Peyer's patch (tissue), 4 donors: ENCODE data around the gene RBM20. TPM values are rescaled to one million over a fixed set of nuclear protein-coding genes. Genes with fewer than 3 reads are reported as not detected.

ENCODE experiments used
- DNase-seq, 3 donors: peaks; one replicate each; pipeline ENCODE4 v3.0.0-alpha.2; 2017 to 2019
- H3K27ac ChIP-seq, 4 donors: fragments of 200-600 bp; sonication (generic); one replicate each; pipeline ENCODE4 v1.5.1; 2016 to 2019
- H3K27me3 ChIP-seq, 2 donors: fragments of 200-600 bp; sonication (generic); one replicate each; pipeline ENCODE4 v1.5.1; 2019
- H3K36me3 ChIP-seq, 3 donors: fragments of 200-600 bp; sonication (generic); one replicate each; pipeline ENCODE4 v1.5.1; 2016 to 2019
- H3K4me1 ChIP-seq, 4 donors: fragments of 200-600 bp; sonication (generic); one replicate each; pipeline ENCODE4 v1.5.1; 2016 to 2019
- H3K4me3 ChIP-seq, 4 donors: fragments of 200-600 bp; sonication (generic); 1 replicate in 3 of 4; 2 replicates in 1 of 4; pipeline ENCODE4 v1.5.1; 2016 to 2019; ENCODE audit warnings: mild to moderate bottlenecking in 1 of 4
- H3K9me3 ChIP-seq, 4 donors: fragments of 200-600 bp; sonication (generic); one replicate each; pipeline ENCODE4 v1.5.1; 2016 to 2019; ENCODE audit warnings: mild to moderate bottlenecking in 1 of 4
- POLR2A ChIP-seq, 2 donors: fragments of 450-650 bp; IDR thresholded peaks; one replicate each; pipeline ENCODE4 v1.5.1; 2017; ENCODE audit warnings: antibody characterized with exemption in 2 of 2, mild to moderate bottlenecking in 2 of 2, moderate library complexity in 2 of 2
- total RNA-seq, 4 donors: library from RNA; depleted of rRNA; stranded (reverse); fragments of >200 nt; gene quantifications; one replicate each; pipeline ENCODE4 v1.1.0, GENCODE V29; 2016
- TF ChIP-seq, protein P1 (sequence below), 6 experiments: fragments of 450-650 bp in 4 of 6; fragments of 200-600 bp in 2 of 6; sonication (generic) in 1 of 6; IDR thresholded peaks; one replicate each; pipeline ENCODE4 v1.5.1; 2017 to 2019; ENCODE audit warnings: antibody characterized with exemption in 6 of 6, mild to moderate bottlenecking in 3 of 6, moderate library complexity in 1 of 6

The RBM20 gene
- total RNA-seq, 4 donors from 2014 or later = 0.80 to 4.1 (median 1.2) TPM

GRCh38 chr10:110613996-110614495 is 30.1 kb upstream of the RBM20 start:
- Histone ChIP-seq H3K4me3 (no peak overlapping the region), H3K27ac (no peak overlapping the region), H3K9me3 (no peaks in the 10 kb centered on the region), H3K36me3 (no peaks in the 10 kb centered on the region), H3K27me3 (no peaks in the 10 kb centered on the region), H3K4me1 (no peaks in the 10 kb centered on the region)
- DNase-seq = no peak
- TF ChIP-seq, protein P1, sequence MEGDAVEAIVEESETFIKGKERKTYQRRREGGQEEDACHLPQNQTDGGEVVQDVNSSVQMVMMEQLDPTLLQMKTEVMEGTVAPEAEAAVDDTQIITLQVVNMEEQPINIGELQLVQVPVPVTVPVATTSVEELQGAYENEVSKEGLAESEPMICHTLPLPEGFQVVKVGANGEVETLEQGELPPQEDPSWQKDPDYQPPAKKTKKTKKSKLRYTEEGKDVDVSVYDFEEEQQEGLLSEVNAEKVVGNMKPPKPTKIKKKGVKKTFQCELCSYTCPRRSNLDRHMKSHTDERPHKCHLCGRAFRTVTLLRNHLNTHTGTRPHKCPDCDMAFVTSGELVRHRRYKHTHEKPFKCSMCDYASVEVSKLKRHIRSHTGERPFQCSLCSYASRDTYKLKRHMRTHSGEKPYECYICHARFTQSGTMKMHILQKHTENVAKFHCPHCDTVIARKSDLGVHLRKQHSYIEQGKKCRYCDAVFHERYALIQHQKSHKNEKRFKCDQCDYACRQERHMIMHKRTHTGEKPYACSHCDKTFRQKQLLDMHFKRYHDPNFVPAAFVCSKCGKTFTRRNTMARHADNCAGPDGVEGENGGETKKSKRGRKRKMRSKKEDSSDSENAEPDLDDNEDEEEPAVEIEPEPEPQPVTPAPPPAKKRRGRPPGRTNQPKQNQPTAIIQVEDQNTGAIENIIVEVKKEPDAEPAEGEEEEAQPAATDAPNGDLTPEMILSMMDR (IDR thresholded peaks at IDR 0.05) = no peak
- no peak for TF ChIP-seq POLR2A (IDR thresholded peaks at IDR 0.05)

DNA sequence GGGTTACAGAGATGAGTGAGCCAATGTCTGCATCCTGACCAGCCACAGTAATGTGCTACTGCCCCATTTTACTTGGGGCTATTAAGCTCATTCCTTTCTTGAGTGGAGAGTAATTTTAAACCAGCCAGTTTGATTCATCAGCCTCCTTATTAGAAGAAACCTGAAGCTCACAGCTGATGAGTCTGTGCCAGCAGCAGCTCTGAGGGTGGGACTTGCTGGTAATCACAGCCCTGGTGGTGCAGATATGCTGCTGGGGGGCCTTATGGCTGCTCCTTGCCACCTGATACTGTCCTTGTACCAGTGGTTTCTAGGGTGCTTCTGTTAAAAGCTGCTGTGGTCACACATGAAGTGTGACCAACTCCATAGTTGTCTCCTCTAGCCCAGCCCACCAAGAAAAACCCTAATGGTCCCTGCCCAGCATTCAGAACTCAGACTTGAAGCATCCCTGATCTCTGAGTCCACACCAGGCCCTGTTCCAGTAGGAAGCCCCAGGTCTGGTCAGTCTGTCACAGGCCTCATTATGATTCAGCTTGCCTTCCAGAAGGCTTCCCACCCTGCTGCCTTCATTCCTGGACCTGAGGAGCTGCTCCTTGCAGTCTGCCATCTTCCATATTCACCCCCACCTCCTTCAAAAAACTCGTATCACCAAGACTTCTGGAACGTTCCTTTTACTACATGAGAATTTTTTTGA is 28.9 kb upstream of the RBM20 start:
- H3K27me3 ChIP-seq = no peaks in the 10 kb centered on the region
- H3K9me3 ChIP-seq = no peaks in the 10 kb centered on the region
- H3K4me3 ChIP-seq = no peak overlapping the region
- H3K4me1 ChIP-seq = no peaks in the 10 kb centered on the region
- H3K27ac ChIP-seq = no peak overlapping the region
- TF ChIP-seq, protein P1 (IDR thresholded peaks at IDR 0.05) = no peak
- TF ChIP-seq POLR2A (IDR thresholded peaks at IDR 0.05) = no peak
- no peak for DNase-seq
- no peaks in the 10 kb centered on the region for H3K36me3 ChIP-seq

DNA sequence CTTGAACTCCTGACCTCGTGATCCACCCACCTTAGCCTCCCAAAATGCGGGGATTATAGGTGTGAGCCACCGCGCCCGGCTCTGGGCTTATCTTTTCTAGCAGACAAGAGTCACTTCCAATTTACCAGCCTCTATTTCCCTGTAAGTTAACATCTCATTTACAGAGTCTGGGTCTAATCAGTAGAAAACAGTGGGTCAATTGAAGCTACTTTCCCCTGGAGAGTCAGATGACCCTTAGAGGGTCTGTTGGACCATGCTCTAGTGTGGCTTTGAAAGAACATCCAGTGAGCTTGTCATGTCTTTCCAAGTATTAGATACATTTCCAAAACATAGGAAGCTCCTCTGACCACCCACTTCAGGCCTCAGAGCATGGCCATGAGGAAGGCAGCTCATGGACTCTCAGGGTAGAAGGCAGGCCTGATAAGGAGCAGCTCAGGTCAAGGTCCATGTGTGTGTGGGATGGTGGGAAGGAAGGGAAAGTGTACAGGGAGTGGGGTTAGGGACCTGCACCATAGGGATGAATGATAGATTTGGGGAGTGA is 27.6 kb upstream of the RBM20 start:
- Histone ChIP-seq H3K36me3 (no peaks in the 10 kb centered on the region), H3K27me3 (no peaks in the 10 kb centered on the region), H3K27ac (no peak overlapping the region), H3K4me3 (no peak overlapping the region), H3K9me3 (no peaks in the 10 kb centered on the region), H3K4me1 (no peaks in the 10 kb centered on the region)
- DNase-seq = no peak
- no peak for TF ChIP-seq POLR2A (IDR thresholded peaks at IDR 0.05)
- TF ChIP-seq, protein P1 (IDR thresholded peaks at IDR 0.05) = no peak

DNA sequence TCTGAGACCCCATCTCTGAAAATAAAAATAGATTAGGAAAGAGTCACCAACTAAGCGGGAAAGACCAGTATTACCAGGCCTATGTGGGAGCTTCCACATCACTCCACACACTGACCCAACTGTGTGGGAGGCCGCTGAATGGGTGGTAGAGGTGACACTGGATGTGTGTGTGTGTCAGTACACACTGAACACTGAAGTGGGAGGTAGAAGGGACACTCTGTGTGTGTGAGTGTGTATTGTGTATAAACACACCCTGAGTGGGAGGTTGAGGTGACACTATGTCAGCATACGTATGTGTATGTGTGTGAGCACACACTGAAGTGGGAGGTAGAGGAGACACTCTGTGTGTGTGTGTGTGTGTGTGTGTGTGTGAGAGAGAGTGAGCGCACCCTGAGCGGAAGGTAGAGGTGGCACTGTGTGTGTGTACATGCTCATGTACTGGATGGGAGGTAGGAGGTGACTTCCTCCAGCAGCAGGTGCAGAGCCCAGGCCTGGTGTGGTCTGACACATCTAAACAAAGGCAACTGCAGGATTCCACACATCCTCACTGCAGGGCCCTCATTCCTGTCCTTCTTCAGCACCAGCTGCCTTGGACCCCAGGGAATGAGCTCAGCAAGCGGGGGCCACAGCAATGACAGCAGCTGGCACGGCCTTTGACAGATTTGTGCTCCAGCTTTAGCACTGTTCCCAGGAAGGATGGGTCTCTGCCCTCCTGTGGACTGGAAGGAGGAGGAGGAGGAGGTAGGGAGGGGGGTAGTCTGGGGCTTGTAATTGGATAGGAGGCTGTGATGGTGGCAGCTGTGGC is 26.5 kb upstream of the RBM20 start:
- no peak overlapping the region for H3K4me3 ChIP-seq
- H3K27me3 ChIP-seq = no peaks in the 10 kb centered on the region
- H3K27ac ChIP-seq = no peak overlapping the region
- TF ChIP-seq, protein P1 (IDR thresholded peaks at IDR 0.05) = no peak
- no peak for TF ChIP-seq POLR2A (IDR thresholded peaks at IDR 0.05)
- no peak for DNase-seq
- H3K9me3 ChIP-seq = no peaks in the 10 kb centered on the region
- H3K36me3 ChIP-seq = no peaks in the 10 kb centered on the region
- no peaks in the 10 kb centered on the region for H3K4me1 ChIP-seq

DNA sequence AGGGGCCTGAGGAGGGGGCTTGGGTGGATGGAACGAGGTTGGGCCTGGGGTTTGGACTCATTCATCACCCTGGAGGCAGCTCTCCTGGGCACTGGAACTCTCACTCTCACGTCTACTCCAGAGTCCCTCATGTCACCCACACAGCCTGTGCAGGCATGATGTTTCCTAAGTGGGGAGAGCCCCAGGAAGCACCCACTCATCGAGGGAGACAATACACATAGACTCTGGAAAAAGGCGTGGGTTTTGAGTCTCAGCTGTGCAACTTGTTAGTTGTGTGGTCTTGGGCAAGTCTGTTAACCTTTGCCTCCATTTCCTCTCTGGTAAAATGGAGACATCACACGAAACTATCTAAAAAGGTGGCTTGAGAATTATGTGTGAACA is 25.9 kb upstream of the RBM20 start:
- no peak for TF ChIP-seq POLR2A (IDR thresholded peaks at IDR 0.05)
- TF ChIP-seq, protein P1 (IDR thresholded peaks at IDR 0.05) = no peak
- Histone ChIP-seq H3K4me3 (no peak overlapping the region), H3K27me3 (no peaks in the 10 kb centered on the region), H3K36me3 (no peaks in the 10 kb centered on the region), H3K4me1 (no peaks in the 10 kb centered on the region), H3K9me3 (no peaks in the 10 kb centered on the region), H3K27ac (no peak overlapping the region)
- DNase-seq = no peak
